ENCODE measurements around the gene PNPO. TPM values are rescaled to one million over a fixed set of nuclear protein-coding genes. Genes with fewer than 3 reads are reported as not detected.

Gene PNPO
- total and polyA plus RNA-seq, 2 of the 13 experiments (the other 11 are each of a cell fraction or from before 2014, with no cell fraction given): 47.9 to 63.3 TPM

- Histone ChIP-seq H3K9ac (ENCODE audit: insufficient read depth, low read depth, low read length) (no peak overlapping the region), H3K4me1 (ENCODE audit: insufficient read depth, low read length) (peaks cover 12% of the 10 kb centered on the region), H3K36me3 (replicated peaks in 1 of 2; ENCODE audit: control insufficient read depth in 1 of 2, insufficient read depth in 2 of 2, low read length in 2 of 2) (peaks cover 16 to 21% of the 10 kb centered on the region in 2 experiments), H3K27ac (ENCODE audit: extremely low read length, insufficient read depth, low read length) (no peak overlapping the region), H3K79me2 (ENCODE audit: insufficient read depth, low read length) (no peaks in the 10 kb centered on the region), H3K4me2 (ENCODE audit: low read depth, low read length) (no peak overlapping the region), H4K20me1 (ENCODE audit: insufficient read depth, low read length) (no peaks in the 10 kb centered on the region), H3K27me3 (ENCODE audit: control insufficient read depth in 1 of 2, insufficient read depth in 2 of 2, low read length in 2 of 2) (no peaks in the 10 kb centered on the region), H2AFZ (ENCODE audit: low read length) (no peak overlapping the region), H3K9me3 (ENCODE audit: low read length) (no peaks in the 10 kb centered on the region), H3K4me3 (replicated peaks in 1 of 3; ENCODE audit: insufficient read depth in 1 of 3, low read depth in 2 of 3, low read length in 3 of 3) (no peak overlapping the region)
- ChIA-PET CTCF (ENCODE audit: low intra/inter-chr PET ratio, low total read pairs) (no interaction called here), POLR2A (interaction anchor here (1.0 to 1.5 kb wide), 3 partner anchors 17 to 46 kb away, joined by 3 to 5 read pairs (median 3); partner anchors contain the start of genes CDK5RAP3, PNPO and SP2)
- peak; percentile 25 for TF ChIP-seq ZNF687 (CRISPR knock-in tag; IDR thresholded peaks at IDR 0.05)
- no peak for TF ChIP-seq TRIM24 (CRISPR knock-in tag; IDR thresholded peaks at IDR 0.05)
- TF ChIP-seq AKNA (CRISPR knock-in tag; IDR thresholded peaks at IDR 0.05; ENCODE audit: borderline replicate concordance): no peak
- TF ChIP-seq ZNF891 (CRISPR knock-in tag; IDR thresholded peaks at IDR 0.05): peak; percentile 53; the same call in 1 of the 2 replicates
- no peak for TF ChIP-seq STAG1 (CRISPR knock-in tag; IDR thresholded peaks at IDR 0.05)
- TF ChIP-seq PCBP2 (optimal IDR thresholded peaks at IDR 0.05; ENCODE audit: low read depth, low read length, poor library complexity, severe bottlenecking): no peak
- 0 out of 2 replicates have a peak, but pooled peaks have one; percentile 34 for TF ChIP-seq NRL (CRISPR knock-in tag; IDR thresholded peaks at IDR 0.05; ENCODE audit: borderline replicate concordance)
- TF ChIP-seq ZNF850 (CRISPR knock-in tag; conservative IDR thresholded peaks at IDR 0.05): no peak
- in situ Hi-C loops (cut with HindIII; ENCODE audit: extremely low pct_ligation_motif_present, low pct_unique_long_range_greater_than_20kb) (no loop called here), intact Hi-C loops (cut with micrococcal nuclease; ENCODE audit: unreplicated experiment) (no loop called here)
- BruUV-seq (replicated peaks): no TSS peak
- WGBS (ENCODE audit: low lambda C conversion rate): 95% methylated on average over 23 of the region's 23 CpGs
- DNase-seq (ENCODE audit: low spot score) (no peak), ATAC-seq (0 out of 3 replicates have a peak, but pooled peaks have one; percentile 15), FAIRE-seq (no peak)
These were observed 16.3 kb upstream of the PNPO start for GRCh38 chr17:47924785-47925677.
